ENCODE results near the gene LRP1-AS. TPM values are rescaled to one million over a fixed set of nuclear protein-coding genes. Genes with fewer than 3 reads are reported as not detected.
A peak's percentile ranks its signal among the peaks of the same experiment; 100 is the strongest.

Gene LRP1-AS
- total and polyA plus RNA-seq, 2 donors from 2014 or later = not detected

- Histone ChIP-seq H3K36me3 (ENCODE audit: control insufficient read depth in 2 of 3, insufficient read depth in 3 of 3, low read length in 3 of 3) (peaks cover 9 to 25% (median 23%) of the 10 kb centered on the region in 3 donors), H3K4me1 (ENCODE audit: control insufficient read depth in 2 of 3, insufficient read depth in 2 of 3, low read depth in 1 of 3, low read length in 3 of 3) (peaks cover 0 to 4% (median 0%) of the 10 kb centered on the region in 3 donors), H3K4me3 (ENCODE audit: low read length in 3 of 3) (no peak overlapping the region), H3K27me3 (ENCODE audit: control insufficient read depth, insufficient read depth, low read length) (no peaks in the 10 kb centered on the region), H3K9ac (ENCODE audit: low read length in 3 of 3) (no peak overlapping the region), H3K9me3 (ENCODE audit: control insufficient read depth in 2 of 3, insufficient read depth in 1 of 3, low read length in 3 of 3) (no peaks in the 10 kb centered on the region), H3K27ac (ENCODE audit: low read depth in 2 of 2, low read length in 2 of 2) (no peak overlapping the region)
- DNase-seq (no peak), FAIRE-seq (no peak)
- no peak for TF ChIP-seq CTCF (IDR thresholded peaks at IDR 0.05; ENCODE audit: borderline replicate concordance, extremely low read depth, insufficient read depth)
- intact Hi-C loops (cut with DNase I) = no loop called here
Observed at GRCh38 chr12:57162553-57163125, 15.2 kb upstream of the LRP1-AS start.

GRCh38 chr12:57161491-57161890 lies 14.1 kb upstream of the LRP1-AS start:
- peaks cover 7 to 29% (median 19%) of the 10 kb centered on the region in 3 donors for H3K36me3 ChIP-seq (ENCODE audit: control insufficient read depth in 2 of 3, insufficient read depth in 3 of 3, low read length in 3 of 3)
- intact Hi-C loops (cut with DNase I) = no loop called here
- H3K9ac ChIP-seq (ENCODE audit: low read length in 3 of 3) = no peak overlapping the region
- TF ChIP-seq CTCF (IDR thresholded peaks at IDR 0.05; ENCODE audit: borderline replicate concordance, extremely low read depth, insufficient read depth) = no peak
- no peak overlapping the region for H3K4me3 ChIP-seq (ENCODE audit: low read length in 3 of 3)
- peaks cover 0 to 4% (median 0%) of the 10 kb centered on the region in 3 donors for H3K4me1 ChIP-seq (ENCODE audit: control insufficient read depth in 2 of 3, insufficient read depth in 2 of 3, low read depth in 1 of 3, low read length in 3 of 3)
- no peak for FAIRE-seq
- no peak for DNase-seq
- H3K27ac ChIP-seq (ENCODE audit: low read depth in 2 of 2, low read length in 2 of 2) = no peak overlapping the region
- H3K27me3 ChIP-seq (ENCODE audit: control insufficient read depth, insufficient read depth, low read length) = no peaks in the 10 kb centered on the region
- no peaks in the 10 kb centered on the region for H3K9me3 ChIP-seq (ENCODE audit: control insufficient read depth in 2 of 3, insufficient read depth in 1 of 3, low read length in 3 of 3)

- H3K27me3 ChIP-seq (ENCODE audit: control insufficient read depth, insufficient read depth, low read length) = no peaks in the 10 kb centered on the region
- peaks cover 7 to 34% (median 19%) of the 10 kb centered on the region in 3 donors for H3K36me3 ChIP-seq (ENCODE audit: control insufficient read depth in 2 of 3, insufficient read depth in 3 of 3, low read length in 3 of 3)
- no peak for TF ChIP-seq CTCF (IDR thresholded peaks at IDR 0.05; ENCODE audit: borderline replicate concordance, extremely low read depth, insufficient read depth)
- FAIRE-seq (no peak), DNase-seq (no peak)
- intact Hi-C loops (cut with DNase I) = no loop called here
- no peak overlapping the region for H3K9ac ChIP-seq (ENCODE audit: low read length in 3 of 3)
- H3K4me3 ChIP-seq (ENCODE audit: low read length in 3 of 3) = no peak overlapping the region
- peaks cover 0 to 4% (median 0%) of the 10 kb centered on the region in 3 donors for H3K4me1 ChIP-seq (ENCODE audit: control insufficient read depth in 2 of 3, insufficient read depth in 2 of 3, low read depth in 1 of 3, low read length in 3 of 3)
- no peaks in the 10 kb centered on the region for H3K9me3 ChIP-seq (ENCODE audit: control insufficient read depth in 2 of 3, insufficient read depth in 1 of 3, low read length in 3 of 3)
- no peak overlapping the region for H3K27ac ChIP-seq (ENCODE audit: low read depth in 2 of 2, low read length in 2 of 2)
Observed at GRCh38 chr12:57160741-57161140, 13.3 kb upstream of the LRP1-AS start.

GRCh38 chr12:57160040-57160439 lies 12.6 kb upstream of the LRP1-AS start:
- DNase-seq = peak in 1 of 5 donors; percentile 30
- TF ChIP-seq CTCF (IDR thresholded peaks at IDR 0.05; ENCODE audit: borderline replicate concordance, extremely low read depth, insufficient read depth) = no peak
- H3K4me1 ChIP-seq (ENCODE audit: control insufficient read depth in 2 of 3, insufficient read depth in 2 of 3, low read depth in 1 of 3, low read length in 3 of 3) = peaks cover 0 to 4% (median 0%) of the 10 kb centered on the region in 3 donors
- H3K9ac ChIP-seq (ENCODE audit: low read length in 3 of 3) = no peak overlapping the region
- H3K36me3 ChIP-seq (ENCODE audit: control insufficient read depth in 2 of 3, insufficient read depth in 3 of 3, low read length in 3 of 3) = peaks cover 5 to 34% (median 19%) of the 10 kb centered on the region in 3 donors
- no peaks in the 10 kb centered on the region for H3K9me3 ChIP-seq (ENCODE audit: control insufficient read depth in 2 of 3, insufficient read depth in 1 of 3, low read length in 3 of 3)
- no peak for FAIRE-seq
- H3K27ac ChIP-seq (ENCODE audit: low read depth in 2 of 2, low read length in 2 of 2) = no peak overlapping the region
- intact Hi-C loops (cut with DNase I) = no loop called here
- H3K27me3 ChIP-seq (ENCODE audit: control insufficient read depth, insufficient read depth, low read length) = no peaks in the 10 kb centered on the region
- H3K4me3 ChIP-seq (ENCODE audit: low read length in 3 of 3) = no peak overlapping the region

Data from kidney (tissue), 14 donors.